Measurements from ENCODE around the gene RAB8B.

RAB8B gene

GRCh38 chr15:63181648-63182047, 7.8 kb upstream of the RAB8B start:
- in situ Hi-C loops (cut with HindIII; ENCODE audit: low sequenced_read_pairs): no loop called here

DNA sequence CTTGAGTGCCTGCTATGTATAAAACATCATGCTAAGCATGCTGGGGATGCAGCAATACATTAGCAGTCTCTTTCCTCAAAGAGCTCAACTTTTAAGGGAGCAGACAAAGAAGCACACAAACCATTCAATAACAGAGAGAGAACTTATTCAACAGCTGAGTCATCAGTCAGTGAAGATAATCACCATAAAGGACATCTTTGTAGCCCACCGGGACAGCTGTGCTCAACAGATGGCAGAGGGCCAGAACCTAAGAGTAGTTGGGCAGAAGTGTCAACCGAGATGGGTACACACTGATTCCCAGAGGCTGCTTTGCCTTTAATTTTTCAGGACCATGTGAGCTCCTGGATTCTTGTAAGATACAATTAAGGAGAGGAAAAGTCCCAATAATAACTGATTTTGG, 4.2 kb upstream of the RAB8B start:
- in situ Hi-C loops (cut with HindIII; ENCODE audit: low sequenced_read_pairs): no loop called here

GRCh38 chr15:63186065-63186464, 3.3 kb upstream of the RAB8B start:
- in situ Hi-C loops (cut with HindIII; ENCODE audit: low sequenced_read_pairs): no loop called here

DNA sequence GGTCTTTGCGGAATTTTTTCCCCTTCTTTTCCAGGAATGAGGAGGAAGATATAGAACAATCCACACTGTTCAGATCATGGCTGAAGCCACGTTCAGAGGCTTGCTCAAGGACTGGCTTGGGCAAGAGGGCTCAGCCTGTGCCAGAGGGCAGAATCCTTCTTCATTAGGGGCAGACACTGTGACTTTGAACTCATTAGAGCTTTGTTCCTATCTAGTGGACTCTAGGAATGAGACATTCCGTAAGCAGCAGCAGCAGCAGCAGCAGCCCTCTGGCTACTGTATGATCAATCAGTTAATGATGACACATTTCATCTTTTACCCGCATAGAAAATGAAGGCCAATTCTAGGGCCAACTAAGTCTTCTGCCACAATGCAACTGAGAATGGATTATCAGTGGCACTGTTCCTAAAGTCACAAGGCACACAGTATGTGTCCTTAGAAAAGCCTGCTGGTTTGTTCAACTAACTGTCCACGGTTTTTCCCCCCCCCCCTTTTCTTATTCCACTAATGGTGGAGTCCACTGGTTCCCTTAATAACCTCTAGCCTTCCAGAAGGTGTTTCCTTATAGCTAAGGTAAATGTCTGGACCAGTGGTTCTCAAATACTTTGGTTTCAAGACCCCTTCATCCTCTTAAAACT, 1.7 kb upstream of the RAB8B start:
- in situ Hi-C loops (cut with HindIII; ENCODE audit: low sequenced_read_pairs): no loop called here

- in situ Hi-C loops (cut with HindIII; ENCODE audit: low sequenced_read_pairs): no loop called here
Measured at GRCh38 chr15:63188247-63188925, 1.0 kb upstream of the RAB8B start.

- in situ Hi-C loops (cut with HindIII; ENCODE audit: low sequenced_read_pairs): loop anchor here (5.0 kb wide), 1 partner anchor 87 kb away; the partner anchor contains the start of gene APH1B
Measured at GRCh38 chr15:63189941-63190768, 749 bp downstream of the RAB8B start.

GRCh38 chr15:63190769-63191649, 1.6 kb downstream of the RAB8B start:
- in situ Hi-C loops (cut with HindIII; ENCODE audit: low sequenced_read_pairs): loop anchor here (5.0 kb wide), 1 partner anchor 86 kb away; the partner anchor contains the start of gene APH1B

GRCh38 chr15:63191895-63192618, 2.7 kb downstream of the RAB8B start:
- in situ Hi-C loops (cut with HindIII; ENCODE audit: low sequenced_read_pairs): loop anchor here (5.0 kb wide), 1 partner anchor 85 kb away; the partner anchor contains the start of gene APH1B

DNA sequence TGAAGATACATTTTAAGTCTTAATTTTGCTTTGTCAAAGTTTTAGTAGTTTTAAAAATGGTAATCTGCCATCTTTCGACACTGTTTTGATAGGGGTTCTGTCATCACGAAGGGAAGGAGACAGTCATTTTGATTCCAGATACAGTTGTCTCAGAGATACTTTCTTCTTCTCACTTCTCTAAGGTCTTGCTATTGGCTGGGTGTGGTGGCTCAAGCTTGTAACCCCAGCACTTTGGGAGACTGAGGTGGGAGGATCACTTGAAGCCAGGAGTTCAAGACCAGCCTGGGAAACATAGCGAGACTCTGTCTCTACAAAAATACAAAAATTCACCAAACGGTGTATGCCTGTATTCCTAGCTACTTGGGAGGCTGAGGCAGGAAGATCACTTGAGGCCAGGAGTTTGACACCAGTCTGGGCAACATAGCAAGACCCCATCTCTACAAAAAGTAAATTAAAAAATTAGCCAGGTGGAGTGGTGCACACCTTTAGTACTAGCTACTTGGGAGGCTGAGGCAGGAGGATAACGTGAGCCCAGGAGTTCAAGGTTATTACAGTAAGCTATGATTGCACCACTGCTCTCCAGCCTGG, 3.3 kb downstream of the RAB8B start:
- in situ Hi-C loops (cut with HindIII; ENCODE audit: low sequenced_read_pairs): loop anchor here (5.0 kb wide), 1 partner anchor 85 kb away; the partner anchor contains the start of gene APH1B

DNA sequence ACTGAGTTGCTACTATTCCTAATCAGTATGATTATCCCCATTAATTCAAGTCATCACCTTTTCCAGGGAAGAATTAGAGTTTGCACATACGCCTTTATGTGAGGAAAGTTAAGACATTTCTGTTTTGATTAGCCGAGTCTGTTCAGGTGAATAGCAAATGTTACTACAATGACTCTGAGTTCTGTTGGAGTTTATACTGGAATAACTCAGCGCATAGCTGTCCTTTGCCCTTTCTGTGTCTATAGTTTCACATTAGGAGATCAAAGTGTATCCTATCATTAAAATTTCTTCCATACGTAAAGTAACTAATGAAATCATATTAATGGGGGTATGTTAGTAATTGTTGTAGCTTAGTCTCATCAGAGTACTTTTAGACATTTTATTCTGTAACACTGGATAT, 4.9 kb downstream of the RAB8B start:
- in situ Hi-C loops (cut with HindIII; ENCODE audit: low sequenced_read_pairs): loop anchor here (5.0 kb wide), 1 partner anchor 83 kb away; the partner anchor contains the start of gene APH1B

GRCh38 chr15:63194880-63195568, 5.6 kb downstream of the RAB8B start:
- in situ Hi-C loops (cut with HindIII; ENCODE audit: low sequenced_read_pairs): loop anchor here (5.0 kb wide), 1 partner anchor 82 kb away; the partner anchor contains the start of gene APH1B

DNA sequence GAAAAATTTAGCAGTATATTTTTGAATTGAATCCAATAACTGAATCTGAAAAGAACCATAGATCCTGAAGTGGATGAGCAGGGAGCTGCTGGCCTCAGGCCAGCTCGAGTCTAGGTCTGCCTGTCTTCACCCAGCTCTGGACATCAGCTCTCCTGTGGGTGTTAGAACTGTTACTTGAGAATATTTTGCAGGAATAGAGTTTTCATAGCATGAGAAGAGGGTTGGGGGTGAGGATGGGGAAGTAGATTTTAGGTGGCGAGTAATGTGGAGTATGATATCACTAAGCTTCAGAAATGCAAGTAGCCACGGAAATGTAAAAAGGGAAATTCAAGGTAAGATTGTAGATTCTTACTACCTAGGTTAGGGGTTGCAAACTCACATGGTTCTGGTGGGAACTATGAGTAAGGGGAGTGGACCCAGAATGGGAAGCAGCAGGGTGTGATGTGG, 6.2 kb downstream of the RAB8B start:
- in situ Hi-C loops (cut with HindIII; ENCODE audit: low sequenced_read_pairs): no loop called here

GRCh38 chr15:63196842-63197241, 7.4 kb downstream of the RAB8B start:
- in situ Hi-C loops (cut with HindIII; ENCODE audit: low sequenced_read_pairs): no loop called here

- in situ Hi-C loops (cut with HindIII; ENCODE audit: low sequenced_read_pairs): no loop called here
Measured at GRCh38 chr15:63197626-63198025, 8.2 kb downstream of the RAB8B start.

- in situ Hi-C loops (cut with HindIII; ENCODE audit: low sequenced_read_pairs): no loop called here
Measured at GRCh38 chr15:63198371-63199250, 9.2 kb downstream of the RAB8B start.

- in situ Hi-C loops (cut with HindIII; ENCODE audit: low sequenced_read_pairs): no loop called here
Measured at GRCh38 chr15:63200464-63201249, 11.3 kb downstream of the RAB8B start.

GRCh38 chr15:63202861-63203260, 13.5 kb downstream of the RAB8B start:
- in situ Hi-C loops (cut with HindIII; ENCODE audit: low sequenced_read_pairs): no loop called here
